HL-60 (cell line): ENCODE results near the gene CORIN.

ENCODE experiments used
- DNase-seq, 2 experiments: peaks; one replicate each; pipeline ENCODE4 v3.0.0-alpha.2; 2010 to 2020; ENCODE audit warnings: low read depth in 1 of 2, low spot score in 1 of 2
- H3K27ac ChIP-seq: fragments of 250-450 bp; sonication (Bioruptor Pico); replicated peaks from 2 replicates; pipeline ENCODE4 v1.5.1; 2020; ENCODE audit warnings: mild to moderate bottlenecking, moderate library complexity
- H3K27me3 ChIP-seq: fragments of 250-450 bp; sonication (Bioruptor Pico); 2 replicates; pipeline ENCODE4 v1.5.1; 2021; ENCODE audit warnings: mild to moderate bottlenecking, moderate library complexity; ENCODE audit not compliant: insufficient read depth, poor library complexity, severe bottlenecking
- H3K4me3 ChIP-seq: replicated peaks from 2 replicates; pipeline ENCODE4 v1.5.1; 2011; ENCODE audit warnings: mild to moderate bottlenecking, control low read depth, low read length; ENCODE audit not compliant: insufficient read depth
- CTCF ChIP-seq: IDR thresholded peaks from one replicate; pipeline ENCODE4 v1.5.1; 2011; ENCODE audit warnings: low read length, control low read depth, inconsistent platforms; ENCODE audit not compliant: insufficient read depth
- GABPA ChIP-seq: IDR thresholded peaks from 2 replicates; pipeline ENCODE4 v1.6.1; 2012; ENCODE audit warnings: low read depth
- POLR2AphosphoS5 ChIP-seq: IDR thresholded peaks from 2 replicates; pipeline ENCODE4 v1.6.1; 2012; ENCODE audit warnings: low read depth
- SPI1 ChIP-seq: IDR thresholded peaks from 2 replicates; pipeline ENCODE4 v1.6.1; 2012; ENCODE audit warnings: low read depth, mild to moderate bottlenecking, borderline replicate concordance
- TF ChIP-seq, protein P1 (sequence below): IDR thresholded peaks from 2 replicates; pipeline ENCODE4 v1.6.1; 2012; ENCODE audit warnings: low read depth; ENCODE audit not compliant: insufficient replicate concordance

Gene CORIN

GRCh38 chr4:47686294-47686872 is 151.5 kb downstream of the CORIN start:
- Histone ChIP-seq H3K4me3 (no peak overlapping the region), H3K27me3 (no peaks in the 10 kb centered on the region), H3K27ac (no peak overlapping the region)
- peak; percentile 51 for TF ChIP-seq CTCF
- no peak for TF ChIP-seq SPI1
- peak; percentile 28 to 70 for DNase-seq

GRCh38 chr4:47675806-47676205 is 162.1 kb downstream of the CORIN start:
- H3K4me3 ChIP-seq: no peak overlapping the region
- H3K27ac ChIP-seq: no peak overlapping the region
- DNase-seq: peak in 1 of 2 experiments; percentile 56
- peak; percentile 94 for TF ChIP-seq SPI1
- TF ChIP-seq, protein P1, sequence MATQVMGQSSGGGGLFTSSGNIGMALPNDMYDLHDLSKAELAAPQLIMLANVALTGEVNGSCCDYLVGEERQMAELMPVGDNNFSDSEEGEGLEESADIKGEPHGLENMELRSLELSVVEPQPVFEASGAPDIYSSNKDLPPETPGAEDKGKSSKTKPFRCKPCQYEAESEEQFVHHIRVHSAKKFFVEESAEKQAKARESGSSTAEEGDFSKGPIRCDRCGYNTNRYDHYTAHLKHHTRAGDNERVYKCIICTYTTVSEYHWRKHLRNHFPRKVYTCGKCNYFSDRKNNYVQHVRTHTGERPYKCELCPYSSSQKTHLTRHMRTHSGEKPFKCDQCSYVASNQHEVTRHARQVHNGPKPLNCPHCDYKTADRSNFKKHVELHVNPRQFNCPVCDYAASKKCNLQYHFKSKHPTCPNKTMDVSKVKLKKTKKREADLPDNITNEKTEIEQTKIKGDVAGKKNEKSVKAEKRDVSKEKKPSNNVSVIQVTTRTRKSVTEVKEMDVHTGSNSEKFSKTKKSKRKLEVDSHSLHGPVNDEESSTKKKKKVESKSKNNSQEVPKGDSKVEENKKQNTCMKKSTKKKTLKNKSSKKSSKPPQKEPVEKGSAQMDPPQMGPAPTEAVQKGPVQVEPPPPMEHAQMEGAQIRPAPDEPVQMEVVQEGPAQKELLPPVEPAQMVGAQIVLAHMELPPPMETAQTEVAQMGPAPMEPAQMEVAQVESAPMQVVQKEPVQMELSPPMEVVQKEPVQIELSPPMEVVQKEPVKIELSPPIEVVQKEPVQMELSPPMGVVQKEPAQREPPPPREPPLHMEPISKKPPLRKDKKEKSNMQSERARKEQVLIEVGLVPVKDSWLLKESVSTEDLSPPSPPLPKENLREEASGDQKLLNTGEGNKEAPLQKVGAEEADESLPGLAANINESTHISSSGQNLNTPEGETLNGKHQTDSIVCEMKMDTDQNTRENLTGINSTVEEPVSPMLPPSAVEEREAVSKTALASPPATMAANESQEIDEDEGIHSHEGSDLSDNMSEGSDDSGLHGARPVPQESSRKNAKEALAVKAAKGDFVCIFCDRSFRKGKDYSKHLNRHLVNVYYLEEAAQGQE: no peak
- H3K27me3 ChIP-seq: no peaks in the 10 kb centered on the region

DNA sequence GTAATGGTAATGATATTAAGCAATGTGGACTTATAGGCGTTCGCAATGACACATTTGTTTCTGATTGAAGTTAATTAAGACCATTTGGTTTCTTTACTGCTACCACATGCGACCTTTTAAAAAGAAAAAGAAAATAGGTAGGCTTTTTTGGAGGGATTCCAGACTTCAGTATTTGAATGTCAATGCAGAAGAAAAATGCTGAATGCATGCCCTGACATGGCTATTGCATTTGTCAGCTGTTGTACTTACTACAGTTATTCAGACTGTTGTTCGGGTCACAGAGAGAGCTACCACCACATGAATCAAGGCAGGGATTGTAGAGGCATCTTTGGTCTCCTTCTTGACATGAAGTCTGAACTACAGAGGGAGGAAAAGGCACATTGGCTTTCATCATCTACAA is 163.7 kb downstream of the CORIN start:
- no peak for TF ChIP-seq POLR2AphosphoS5
- no peak for TF ChIP-seq SPI1
- TF ChIP-seq GABPA: no peak
- TF ChIP-seq CTCF: no peak
- TF ChIP-seq, protein P1: no peak
- no peak overlapping the region for H3K27ac ChIP-seq
- H3K27me3 ChIP-seq: no peaks in the 10 kb centered on the region
- H3K4me3 ChIP-seq: no peak overlapping the region
- no peak for DNase-seq

DNA sequence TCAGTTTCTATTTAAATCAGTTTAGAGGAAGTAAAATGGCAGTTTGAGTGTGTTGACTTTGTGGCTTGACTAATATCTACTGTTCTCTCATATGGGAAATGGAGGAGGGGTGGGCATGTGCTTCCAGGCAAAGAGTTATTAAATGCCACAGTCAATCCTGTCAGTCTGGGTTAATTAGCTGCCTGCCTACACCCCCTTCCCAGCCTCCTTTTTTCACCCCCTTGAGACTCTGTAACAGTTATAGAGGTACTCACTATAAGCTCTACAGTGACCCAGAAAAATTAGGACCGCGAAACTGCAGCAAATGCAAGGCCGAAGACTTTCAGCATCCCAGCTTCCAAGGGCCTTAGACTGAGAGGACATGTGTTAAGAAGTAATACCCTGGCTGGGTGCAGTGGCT is 165.2 kb downstream of the CORIN start:
- TF ChIP-seq POLR2AphosphoS5 (no peak), GABPA (no peak), CTCF (no peak), SPI1 (no peak)
- TF ChIP-seq, protein P1: no peak
- H3K27me3 ChIP-seq: no peaks in the 10 kb centered on the region
- no peak overlapping the region for H3K4me3 ChIP-seq
- no peak overlapping the region for H3K27ac ChIP-seq
- no peak for DNase-seq
